ENCODE results near the gene KIF3A. TPM values are rescaled to one million over a fixed set of nuclear protein-coding genes. Genes with fewer than 3 reads are reported as not detected.

Gene KIF3A
- total RNA-seq, 1 experiment from 2014 or later = 13.2 TPM

- H3K9me3 Mint-ChIP-seq = peaks cover 6 to 25% of the 10 kb centered on the region in 2 experiments; a peak in 4 of 5 replicates
Observed at GRCh38 chr5:132647473-132647872, 89.9 kb downstream of the KIF3A start.

More at GRCh38 chr5:132647473-132647872, 89.9 kb downstream of the KIF3A start:
- Mint-ChIP-seq H3K27me3 (ENCODE audit: low read depth) (peaks cover 20% of the 10 kb centered on the region), H3K4me3 (no peak overlapping the region), H3K27ac (no peak overlapping the region), H3K4me1 (peaks cover 13 to 16% of the 10 kb centered on the region in 2 experiments), H3K36me3 (ENCODE audit: insufficient read depth in 1 of 3, low read depth in 3 of 3) (peaks cover 2 to 26% (median 9%) of the 10 kb centered on the region in 3 experiments; a peak in 5 of 7 replicates)
- Histone ChIP-seq H3K23me2 (ENCODE audit: insufficient read length, low read depth, low read length, poor library complexity, severe bottlenecking) (no peaks in the 10 kb centered on the region), H2BK5ac (ENCODE audit: insufficient read length, low read length) (no peak overlapping the region), H3K4ac (ENCODE audit: low read depth, low read length) (no peak overlapping the region), H3K23ac (ENCODE audit: insufficient read length, low read depth, low read length) (no peak overlapping the region), H4K91ac (ENCODE audit: insufficient read length, low read depth, low read length) (no peak overlapping the region), H3K79me2 (ENCODE audit: insufficient read depth, low read length) (no peaks in the 10 kb centered on the region), H3K27me3 (ENCODE audit: insufficient read depth, low read length) (no peaks in the 10 kb centered on the region), H4K5ac (ENCODE audit: insufficient read length, low read depth, low read length) (no peak overlapping the region), H3K9ac (ENCODE audit: extremely low read depth, insufficient read length, low read length) (no peak overlapping the region), H2BK15ac (ENCODE audit: low read depth, low read length) (no peak overlapping the region), H4K20me1 (ENCODE audit: control insufficient read depth, insufficient read depth, insufficient read length) (no peaks in the 10 kb centered on the region), H3K4me1 (ENCODE audit: insufficient read depth, low read length) (peaks cover 4% of the 10 kb centered on the region; the same call in 1 of the 2 replicates), H3K14ac (ENCODE audit: insufficient read depth, low read length) (no peak overlapping the region), H2BK120ac (ENCODE audit: low read depth, low read length, poor library complexity, severe bottlenecking) (no peak overlapping the region), H3K27ac (ENCODE audit: insufficient read length, low read depth, low read length) (no peak overlapping the region), H3T11ph (ENCODE audit: low read length) (no peak overlapping the region), H3K56ac (ENCODE audit: insufficient read length, low read depth, low read length) (no peak overlapping the region), H4K8ac (replicated peaks; ENCODE audit: insufficient read length, low read depth, low read length) (no peak overlapping the region), H2AFZ (ENCODE audit: low read length) (no peak overlapping the region), H3K18ac (ENCODE audit: insufficient read length, low read depth, low read length) (no peak overlapping the region), H3K9me3 (ENCODE audit: control insufficient read depth, low read depth, low read length) (peaks cover 9% of the 10 kb centered on the region), H2AK5ac (ENCODE audit: insufficient read length, low read length) (no peak overlapping the region), H2BK20ac (ENCODE audit: low read depth, low read length, poor library complexity, severe bottlenecking) (no peak overlapping the region), H2BK12ac (ENCODE audit: insufficient read length, low read depth, low read length) (no peak overlapping the region), H3K79me1 (ENCODE audit: insufficient read depth, low read depth, low read length, poor library complexity, severe bottlenecking) (no peaks in the 10 kb centered on the region), H3K4me2 (ENCODE audit: insufficient read depth, insufficient read length, low read length) (no peak overlapping the region)
- TF ChIP-seq, protein P1, sequence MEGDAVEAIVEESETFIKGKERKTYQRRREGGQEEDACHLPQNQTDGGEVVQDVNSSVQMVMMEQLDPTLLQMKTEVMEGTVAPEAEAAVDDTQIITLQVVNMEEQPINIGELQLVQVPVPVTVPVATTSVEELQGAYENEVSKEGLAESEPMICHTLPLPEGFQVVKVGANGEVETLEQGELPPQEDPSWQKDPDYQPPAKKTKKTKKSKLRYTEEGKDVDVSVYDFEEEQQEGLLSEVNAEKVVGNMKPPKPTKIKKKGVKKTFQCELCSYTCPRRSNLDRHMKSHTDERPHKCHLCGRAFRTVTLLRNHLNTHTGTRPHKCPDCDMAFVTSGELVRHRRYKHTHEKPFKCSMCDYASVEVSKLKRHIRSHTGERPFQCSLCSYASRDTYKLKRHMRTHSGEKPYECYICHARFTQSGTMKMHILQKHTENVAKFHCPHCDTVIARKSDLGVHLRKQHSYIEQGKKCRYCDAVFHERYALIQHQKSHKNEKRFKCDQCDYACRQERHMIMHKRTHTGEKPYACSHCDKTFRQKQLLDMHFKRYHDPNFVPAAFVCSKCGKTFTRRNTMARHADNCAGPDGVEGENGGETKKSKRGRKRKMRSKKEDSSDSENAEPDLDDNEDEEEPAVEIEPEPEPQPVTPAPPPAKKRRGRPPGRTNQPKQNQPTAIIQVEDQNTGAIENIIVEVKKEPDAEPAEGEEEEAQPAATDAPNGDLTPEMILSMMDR (conservative IDR thresholded peaks at IDR 0.05) = no peak
- no peak for DNase-seq
- WGBS (ENCODE audit: extremely low coverage, insufficient read length, low lambda C conversion rate) = no CpG with 5 or more reads among the region's 2 CpGs
